Measurements from ENCODE around the gene SRGN.

The SRGN gene

DNA sequence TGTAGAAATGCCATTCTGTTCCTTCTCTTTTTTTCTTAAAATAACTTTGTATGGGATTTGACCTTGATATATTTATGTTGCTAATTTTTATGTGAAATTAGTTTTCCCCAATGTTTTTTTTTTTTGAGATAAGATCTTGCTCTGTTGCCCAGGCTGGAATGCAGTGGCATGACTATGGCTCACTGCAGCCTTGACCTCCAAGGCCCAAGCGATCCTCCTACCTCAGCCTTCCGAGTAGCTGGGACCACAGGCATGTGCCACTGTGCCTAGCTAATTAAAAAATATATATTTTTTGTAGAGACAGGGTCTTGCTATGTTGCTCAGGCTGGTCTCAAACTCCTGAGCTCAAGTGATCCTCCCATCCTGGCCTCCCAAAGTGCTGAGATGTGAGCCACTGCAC lies 52.1 kb downstream of the SRGN start:
- TF ChIP-seq, protein P1, sequence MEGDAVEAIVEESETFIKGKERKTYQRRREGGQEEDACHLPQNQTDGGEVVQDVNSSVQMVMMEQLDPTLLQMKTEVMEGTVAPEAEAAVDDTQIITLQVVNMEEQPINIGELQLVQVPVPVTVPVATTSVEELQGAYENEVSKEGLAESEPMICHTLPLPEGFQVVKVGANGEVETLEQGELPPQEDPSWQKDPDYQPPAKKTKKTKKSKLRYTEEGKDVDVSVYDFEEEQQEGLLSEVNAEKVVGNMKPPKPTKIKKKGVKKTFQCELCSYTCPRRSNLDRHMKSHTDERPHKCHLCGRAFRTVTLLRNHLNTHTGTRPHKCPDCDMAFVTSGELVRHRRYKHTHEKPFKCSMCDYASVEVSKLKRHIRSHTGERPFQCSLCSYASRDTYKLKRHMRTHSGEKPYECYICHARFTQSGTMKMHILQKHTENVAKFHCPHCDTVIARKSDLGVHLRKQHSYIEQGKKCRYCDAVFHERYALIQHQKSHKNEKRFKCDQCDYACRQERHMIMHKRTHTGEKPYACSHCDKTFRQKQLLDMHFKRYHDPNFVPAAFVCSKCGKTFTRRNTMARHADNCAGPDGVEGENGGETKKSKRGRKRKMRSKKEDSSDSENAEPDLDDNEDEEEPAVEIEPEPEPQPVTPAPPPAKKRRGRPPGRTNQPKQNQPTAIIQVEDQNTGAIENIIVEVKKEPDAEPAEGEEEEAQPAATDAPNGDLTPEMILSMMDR (IDR thresholded peaks at IDR 0.05) = no peak

DNA sequence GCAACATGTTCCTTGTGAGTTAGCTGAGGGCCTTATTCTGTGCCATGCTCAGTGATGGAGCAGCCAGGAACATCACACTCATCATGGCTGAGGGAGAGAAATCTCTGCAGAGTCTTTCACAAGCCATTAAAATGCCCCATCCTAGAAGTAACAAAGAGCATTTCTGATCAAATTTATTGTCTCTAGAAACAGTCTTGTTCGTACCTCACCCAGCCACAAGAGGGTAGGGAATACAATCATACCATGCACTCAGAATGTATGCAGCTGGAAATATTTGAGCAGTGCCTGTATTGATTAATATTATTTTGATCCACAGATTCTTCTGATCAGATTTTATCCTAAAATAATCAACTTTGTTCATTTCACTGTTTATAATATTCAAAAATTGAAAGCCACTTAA lies 53.4 kb downstream of the SRGN start:
- TF ChIP-seq, protein P1 (IDR thresholded peaks at IDR 0.05) = no peak

DNA sequence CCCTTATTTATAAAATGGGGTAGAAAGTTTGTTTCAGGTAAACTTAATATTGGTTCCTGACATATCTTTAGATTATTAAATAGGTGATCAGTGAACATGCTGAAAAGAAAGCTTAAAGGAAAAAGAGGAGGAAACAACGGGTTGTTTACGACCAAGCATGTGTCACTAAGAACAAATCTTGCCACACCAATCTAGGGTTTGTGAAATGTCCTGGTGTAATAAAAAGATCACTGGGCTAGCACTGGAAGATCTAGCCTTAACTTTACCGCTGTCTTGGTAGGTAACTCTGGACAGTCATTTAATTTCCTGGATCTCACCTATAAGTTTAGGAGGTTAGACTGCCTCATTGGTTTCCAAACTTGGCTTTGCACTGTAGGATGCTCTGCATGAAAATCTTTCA lies 55.1 kb downstream of the SRGN start:
- TF ChIP-seq, protein P1 (IDR thresholded peaks at IDR 0.05) = no peak

DNA sequence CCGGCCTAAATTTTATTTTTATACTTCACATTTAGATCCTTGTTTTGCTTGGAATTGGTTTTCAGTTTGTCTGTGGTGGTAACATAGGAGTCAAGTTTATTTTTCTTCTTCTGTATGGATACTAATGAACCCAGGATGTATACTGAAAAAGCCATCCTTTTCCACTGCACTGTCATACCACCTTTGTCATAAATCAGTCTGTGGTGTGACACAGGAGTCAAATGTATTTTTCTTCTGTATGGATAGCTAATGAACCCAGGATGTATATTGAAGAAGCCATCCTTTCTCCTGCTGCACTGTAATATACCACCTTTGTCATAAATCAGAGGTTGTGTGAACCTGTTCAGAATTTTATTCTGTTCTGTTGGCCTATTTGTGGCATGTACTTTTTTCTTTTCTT lies 57.4 kb downstream of the SRGN start:
- TF ChIP-seq, protein P1 (IDR thresholded peaks at IDR 0.05) = no peak

DNA sequence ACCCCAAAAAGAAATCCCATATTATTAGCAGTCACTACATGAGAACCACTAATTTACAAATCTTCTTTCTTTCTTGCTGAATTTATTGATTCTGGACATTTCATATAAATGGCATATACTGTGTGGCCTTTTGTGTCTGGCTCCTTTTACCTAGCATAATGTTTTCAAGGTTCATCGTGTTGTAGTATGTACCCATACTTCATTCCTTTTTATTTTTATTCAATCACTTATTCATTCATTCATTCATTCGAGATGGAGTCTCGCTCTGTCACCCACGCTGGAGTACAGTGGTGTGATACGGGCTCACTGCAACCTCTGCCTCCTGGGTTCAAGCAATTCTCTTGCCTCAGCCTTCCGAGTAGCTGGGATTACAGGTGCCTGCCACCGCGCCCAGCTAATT lies 58.0 kb downstream of the SRGN start:
- TF ChIP-seq, protein P1 (IDR thresholded peaks at IDR 0.05) = no peak

DNA sequence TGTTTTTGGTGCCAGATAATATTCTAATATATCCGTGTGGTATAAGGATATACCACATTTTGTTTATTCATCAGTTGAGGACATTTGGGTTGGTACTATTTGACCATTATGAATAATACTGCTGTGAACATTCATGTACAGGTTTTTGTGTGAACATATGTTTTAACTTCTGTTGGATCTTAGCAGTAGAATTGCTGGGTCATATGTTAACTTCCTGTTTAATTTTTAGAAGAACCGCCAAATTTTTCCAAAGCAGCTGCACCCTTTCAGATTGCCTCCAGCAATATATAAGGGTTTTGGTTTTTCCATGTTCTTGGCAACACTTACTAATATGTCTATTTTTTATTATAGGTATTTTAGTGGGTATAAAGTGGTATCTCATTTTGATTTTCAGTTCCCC lies 58.9 kb downstream of the SRGN start:
- TF ChIP-seq, protein P1 (IDR thresholded peaks at IDR 0.05) = no peak

DNA sequence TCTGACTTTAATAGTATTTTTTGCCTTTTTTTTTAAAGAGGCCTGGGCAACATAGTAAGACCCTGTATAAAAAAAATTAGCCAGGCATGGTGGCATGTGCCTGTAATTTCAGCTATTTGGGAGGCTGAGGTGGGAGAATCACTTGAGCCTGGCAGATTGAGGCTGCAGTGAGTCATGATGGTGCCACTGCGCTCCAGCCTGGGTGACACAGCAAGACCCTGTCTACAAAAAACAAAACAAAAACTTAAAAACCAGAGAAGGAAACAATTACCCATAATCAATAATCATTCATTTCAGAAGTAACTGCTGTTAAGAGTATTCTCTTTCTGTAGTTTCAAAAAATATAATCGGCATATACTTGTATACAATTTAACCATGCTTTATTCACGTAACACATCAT lies 64.1 kb downstream of the SRGN start:
- TF ChIP-seq, protein P1 (IDR thresholded peaks at IDR 0.05) = no peak

DNA sequence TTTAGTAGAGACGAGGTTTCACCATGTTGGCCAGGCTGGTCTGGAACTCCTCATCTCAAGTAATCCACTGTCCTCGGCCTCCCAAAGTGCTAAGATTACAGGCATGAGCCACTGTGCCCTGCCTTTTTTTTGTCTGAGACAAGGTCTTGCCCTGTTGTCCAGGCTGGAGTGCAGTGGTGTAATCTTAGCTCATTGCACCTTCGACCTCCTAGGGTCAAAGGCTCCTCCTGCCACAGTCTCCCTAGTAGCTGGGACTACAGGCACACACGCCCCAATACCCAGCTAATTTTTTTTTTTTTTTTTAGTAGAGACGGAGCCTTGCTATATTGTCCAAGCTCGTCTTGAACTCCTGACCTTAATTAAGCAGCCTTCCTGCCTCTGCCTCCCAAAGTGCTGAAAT lies 65.3 kb downstream of the SRGN start:
- TF ChIP-seq, protein P1 (IDR thresholded peaks at IDR 0.05) = no peak

Measured in LNCAP (cell line).